CD4-positive, alpha-beta T cell treated with Interleukin-6 for 4 hours (primary cell): ENCODE data around the gene ABHD1.
A peak's percentile ranks its signal among the peaks of the same experiment; 100 is the strongest.
"Not testable (repeated sequence)": the region's sequence is repeated elsewhere in the genome, so short reads cannot be mapped to it uniquely, and the experiment has no call there.

Source experiments
- DNase-seq: peaks from one replicate; pipeline ENCODE4 v3.0.0-alpha.2; 2020; ENCODE audit warnings: mixed read lengths

ABHD1 gene

DNA sequence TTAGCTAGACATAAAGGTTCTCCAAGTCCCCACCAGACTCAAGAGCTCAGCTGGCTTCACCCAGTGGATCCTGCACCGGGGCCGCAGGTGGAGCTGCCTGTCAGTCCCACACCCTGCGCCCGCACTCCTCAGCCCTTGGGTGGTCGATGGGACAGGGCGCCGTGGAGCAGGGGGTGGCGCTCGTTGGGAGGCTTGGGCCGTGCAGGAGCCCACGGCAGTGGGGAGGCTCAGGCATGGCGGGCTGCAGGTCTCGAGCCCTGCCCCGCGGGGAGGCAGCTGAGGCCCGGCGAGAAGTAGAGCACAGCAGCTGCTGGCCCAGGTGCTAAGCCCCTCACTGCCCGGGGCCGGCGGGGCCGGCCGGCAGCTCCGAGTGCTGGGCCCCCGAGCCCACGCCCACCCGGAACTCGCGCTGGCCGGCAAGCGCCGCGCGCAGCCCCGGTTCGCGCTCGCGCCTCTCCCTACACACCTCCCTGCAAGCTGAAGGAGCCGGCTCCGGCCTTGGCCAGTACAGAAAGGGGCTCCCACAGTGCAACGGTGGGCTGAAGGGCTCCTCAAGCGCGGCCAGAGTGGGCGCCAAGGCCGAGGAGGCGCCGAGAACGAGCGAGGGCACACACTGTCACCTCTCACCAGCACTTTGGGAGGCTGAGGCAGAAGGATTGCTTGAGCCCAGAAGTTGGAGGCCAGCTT lies 12.1 kb upstream of the ABHD1 start:
- DNase-seq, result not testable (repeated sequence)

DNA sequence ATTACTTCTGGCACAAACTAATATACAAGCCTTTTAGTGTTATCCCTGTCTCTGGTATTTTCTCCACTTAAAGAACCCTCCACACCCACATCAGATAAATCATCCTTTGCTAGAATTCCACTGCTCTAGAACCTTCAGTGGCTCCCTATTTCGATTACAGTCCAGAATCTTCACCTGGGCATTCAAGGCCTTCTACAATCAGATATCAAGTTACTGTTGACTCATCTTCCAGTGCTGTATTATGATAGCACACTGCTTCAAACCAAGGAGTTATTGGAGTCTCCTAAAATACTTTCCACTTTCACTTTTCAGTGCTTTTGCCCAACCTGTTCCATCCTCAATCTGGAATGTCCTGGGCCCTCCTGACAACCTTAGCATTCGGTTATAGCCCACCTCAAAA lies 8.1 kb upstream of the ABHD1 start:
- DNase-seq, result no peak

- no peak for DNase-seq
Observed at GRCh38 chr2:27117995-27118524, 5.6 kb upstream of the ABHD1 start.

- peak; percentile 14 for DNase-seq
Observed at GRCh38 chr2:27118525-27119329, 4.9 kb upstream of the ABHD1 start, which contains the start of gene CGREF1. CGREF1 (minus strand) TSS chr2:27119128; CDS start chr2:27104366, 14,762 bp downstream.

- not testable (repeated sequence) for DNase-seq
Observed at GRCh38 chr2:27119330-27119670, 4.3 kb upstream of the ABHD1 start.

DNA sequence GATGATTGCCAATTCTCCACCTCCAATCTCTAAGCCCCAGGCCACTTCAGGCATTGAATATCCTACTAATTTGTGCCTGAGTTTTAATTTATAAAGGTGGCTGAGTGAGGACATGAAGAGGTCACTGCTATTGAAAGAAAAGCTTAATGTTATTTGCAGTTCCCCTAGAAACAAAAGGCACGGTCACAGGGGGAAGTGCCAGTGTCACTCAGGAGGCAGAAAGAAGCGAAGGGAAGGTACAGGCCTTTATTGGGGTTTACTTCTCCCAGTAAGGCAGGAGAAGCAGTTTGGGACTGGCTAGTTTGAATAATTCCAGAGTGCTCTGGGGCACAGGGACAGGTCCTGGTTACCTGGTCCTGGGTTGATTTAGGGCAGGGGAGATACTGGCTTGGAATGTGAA lies 1.7 kb upstream of the ABHD1 start:
- DNase-seq, result no peak

DNA sequence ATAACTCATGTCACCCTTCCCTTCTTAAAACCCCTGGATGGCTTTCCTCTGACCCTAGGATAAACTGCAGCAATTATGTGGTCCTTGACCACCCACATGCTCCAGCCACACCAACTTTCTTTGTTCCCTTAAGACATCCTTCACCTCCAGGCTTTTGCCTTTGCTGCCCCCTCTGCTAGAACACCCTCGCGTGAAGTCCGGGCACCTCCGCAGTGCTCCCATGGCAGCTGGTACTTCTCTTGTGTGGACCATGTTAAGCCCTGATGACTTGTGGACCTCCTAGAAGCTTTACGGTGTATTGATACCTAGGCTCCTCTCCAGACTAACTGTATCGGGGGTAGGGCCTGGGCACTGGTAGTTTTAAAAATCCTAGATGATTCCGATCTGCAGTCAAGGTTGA lies 824 bp upstream of the ABHD1 start:
- no peak for DNase-seq

DNA sequence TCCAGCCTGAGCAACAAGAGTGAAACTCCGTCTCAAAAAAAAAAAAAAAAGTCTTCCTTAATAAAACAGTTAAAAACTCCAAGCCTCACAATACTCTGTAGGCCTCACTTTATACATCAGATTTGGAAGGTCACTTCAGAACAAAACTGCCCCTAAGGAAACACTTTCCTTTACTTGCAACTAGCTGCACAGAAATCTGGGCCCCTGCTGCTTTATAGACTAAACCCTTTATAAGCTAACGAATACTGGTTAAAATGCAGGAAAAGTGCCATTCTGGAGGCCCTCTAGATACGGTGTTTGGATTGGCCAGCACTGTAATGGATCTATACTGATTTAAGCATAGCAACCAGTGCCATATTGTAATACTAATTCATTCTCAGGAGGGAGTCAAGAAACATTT lies 1.5 kb downstream of the ABHD1 start:
- DNase-seq, result no peak

DNA sequence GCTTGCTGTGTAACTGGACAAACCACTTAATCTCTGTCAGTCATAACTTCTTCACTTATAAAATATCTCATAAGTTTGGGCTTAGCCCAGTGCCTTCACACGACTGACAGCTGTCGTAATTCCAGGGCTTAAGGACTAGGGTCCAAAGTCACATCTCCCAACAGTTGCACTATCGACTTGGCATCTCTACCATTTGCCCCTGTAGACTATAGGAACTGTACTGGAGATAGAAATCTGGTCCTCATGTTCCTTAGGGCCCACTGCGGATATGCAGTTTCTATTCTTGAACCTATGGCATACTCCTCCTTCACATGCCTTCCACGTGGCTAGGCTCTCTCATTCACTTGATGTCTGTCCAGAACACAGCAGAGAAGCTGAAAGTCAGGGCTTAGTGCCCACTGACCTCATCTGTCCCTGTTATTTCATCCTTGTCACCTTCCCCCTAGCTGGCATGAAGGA lies 2.7 kb downstream of the ABHD1 start:
- no peak for DNase-seq

GRCh38 chr2:27127883-27128667 lies 4.5 kb downstream of the ABHD1 start:
- DNase-seq, result no peak

DNA sequence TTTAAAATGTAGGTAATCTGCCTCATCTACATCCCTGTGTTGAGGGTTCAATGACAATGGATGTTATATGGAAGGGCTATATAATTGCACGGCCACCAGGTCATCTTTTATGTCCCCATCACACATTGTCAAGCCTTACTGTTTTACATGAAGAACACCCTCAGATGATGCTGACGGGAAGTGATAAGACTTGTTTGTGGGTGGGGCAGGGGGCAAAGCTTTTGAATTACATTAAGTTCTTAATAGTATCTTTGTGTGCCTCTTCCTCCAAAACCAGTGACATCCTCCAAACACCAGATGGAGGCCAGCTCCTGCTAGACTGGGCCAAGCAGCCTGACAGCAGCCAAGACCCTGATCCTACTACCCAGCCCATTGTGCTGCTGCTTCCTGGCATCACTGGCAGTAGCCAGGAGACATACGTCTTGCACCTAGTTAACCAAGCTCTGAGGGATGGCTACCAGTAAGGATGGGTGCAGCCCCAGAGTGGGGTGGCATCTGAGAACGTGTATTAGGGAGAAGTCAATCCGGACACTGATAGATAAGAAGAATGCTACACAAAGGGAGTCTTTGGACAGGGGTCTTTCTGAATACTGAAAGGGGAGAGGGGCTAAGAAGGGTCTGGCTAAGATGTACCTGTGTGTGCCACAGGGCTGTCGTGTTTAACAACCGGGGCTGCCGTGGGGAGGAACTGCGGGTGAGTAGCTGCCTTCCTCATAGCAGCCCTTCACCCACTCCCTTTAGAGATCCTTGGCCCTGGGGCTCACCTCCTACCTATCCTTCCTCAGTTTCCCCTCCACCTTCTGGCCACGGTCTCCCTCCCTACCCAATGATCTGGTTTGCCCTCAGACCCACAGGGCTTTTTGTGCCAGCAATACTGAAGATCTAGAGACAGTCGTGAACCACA lies 5.3 kb downstream of the ABHD1 start:
- no peak for DNase-seq

- no peak for DNase-seq
Observed at GRCh38 chr2:27130396-27130795, 6.8 kb downstream of the ABHD1 start.

DNA sequence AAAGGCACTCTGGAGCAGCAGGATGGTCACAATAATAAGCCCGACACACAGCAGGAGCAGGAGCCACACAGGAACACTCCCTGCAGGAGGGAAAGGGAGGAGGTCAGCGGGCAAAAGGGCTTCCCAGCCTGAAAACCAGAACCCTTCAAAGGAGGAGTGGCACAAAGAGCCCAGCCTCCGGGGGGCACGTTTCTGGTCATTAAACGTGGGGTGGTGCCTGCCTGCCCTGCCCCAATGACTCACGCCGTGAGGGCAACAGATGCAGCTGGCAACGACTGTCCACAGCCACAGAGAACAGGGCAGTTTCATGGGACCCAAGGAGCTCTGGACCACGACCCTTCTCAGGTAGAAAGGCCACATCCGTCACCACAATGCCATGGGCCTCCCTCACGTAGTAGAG lies 7.8 kb downstream of the ABHD1 start:
- no peak for DNase-seq

GRCh38 chr2:27133195-27133875 lies 9.7 kb downstream of the ABHD1 start:
- DNase-seq, result peak; percentile 23

DNA sequence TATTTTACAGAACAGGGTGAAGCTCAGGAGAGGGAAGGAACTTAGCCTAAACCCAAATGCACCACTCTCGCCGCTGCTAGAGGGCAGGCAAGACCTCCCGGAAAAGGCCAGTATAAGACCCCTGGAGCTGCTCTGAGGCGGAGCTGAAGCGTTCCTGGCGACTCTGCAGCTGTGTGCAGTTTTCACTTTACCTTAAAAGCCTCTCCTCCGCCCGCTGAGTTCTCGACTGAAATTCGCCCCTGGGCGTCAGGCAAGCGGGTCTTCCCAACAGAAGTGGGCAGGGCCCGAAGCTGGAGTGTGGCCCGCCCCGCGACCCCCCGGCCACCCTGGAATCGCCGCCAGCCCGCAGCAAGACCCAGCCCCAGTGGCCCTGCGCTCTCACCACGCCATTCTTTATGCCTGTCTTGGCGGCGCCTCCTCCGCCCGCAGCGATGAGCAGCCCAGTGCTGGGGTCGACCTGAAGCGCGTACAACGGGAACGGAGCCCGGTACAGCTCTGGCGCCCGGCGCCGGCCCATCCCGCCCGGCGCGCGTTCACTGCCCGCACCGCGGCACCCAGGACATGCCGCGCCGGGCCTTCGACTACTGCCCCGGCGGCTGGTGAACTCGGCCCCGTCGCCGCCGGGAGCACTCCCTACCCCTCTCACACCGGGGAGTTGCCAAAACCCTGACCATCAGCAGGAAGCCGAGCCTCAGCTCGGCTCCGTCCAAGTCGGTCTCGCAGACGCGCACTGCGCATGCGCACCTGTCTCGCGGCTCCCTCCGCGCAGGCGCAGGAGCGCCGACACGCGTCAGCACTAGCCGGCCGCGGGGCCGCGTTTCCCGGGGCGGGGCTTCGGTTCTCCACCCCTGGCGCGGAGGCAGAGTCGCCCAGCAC lies 10.5 kb downstream of the ABHD1 start, which contains the start of gene PREB:
Gene PREB, minus strand, starts transcription at position 732 of the 876 bp plus-strand sequence. Its CDS starts 215 bp downstream, at position 517.
- peak; percentile 99 for DNase-seq

DNA sequence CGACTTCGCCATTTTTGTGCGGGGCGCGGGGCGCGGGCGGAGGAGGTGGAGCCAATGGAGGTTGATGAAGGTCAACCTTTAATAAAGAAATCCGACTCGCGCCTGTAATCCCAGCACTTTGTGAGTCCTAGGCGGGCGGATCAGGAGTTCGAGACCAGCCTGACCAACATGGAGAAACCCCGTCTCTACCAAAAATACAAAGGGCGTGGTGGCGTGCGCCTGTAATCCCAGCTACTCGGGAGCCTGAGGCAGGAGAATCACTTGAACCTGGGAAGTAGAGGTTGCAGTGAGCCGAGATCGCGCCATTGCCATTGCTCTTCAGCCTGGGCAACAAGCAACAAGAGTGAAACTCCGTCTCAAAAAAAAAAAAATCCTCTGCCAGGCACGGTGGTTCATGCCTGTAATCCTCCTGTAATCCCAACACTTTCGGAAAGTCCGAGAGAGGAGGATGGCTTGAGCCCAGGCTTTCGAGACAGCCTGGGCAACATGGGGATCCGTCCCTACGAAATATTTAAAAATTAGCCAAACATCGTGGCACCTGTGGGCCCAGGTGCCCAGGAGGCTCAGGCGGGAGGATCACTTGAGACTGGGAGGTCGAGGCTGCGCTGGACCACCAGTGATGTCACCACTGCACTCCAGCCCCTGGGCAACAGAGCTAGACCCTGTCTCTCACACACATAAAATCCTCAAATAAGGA lies 11.3 kb downstream of the ABHD1 start:
- DNase-seq, result no peak

DNA sequence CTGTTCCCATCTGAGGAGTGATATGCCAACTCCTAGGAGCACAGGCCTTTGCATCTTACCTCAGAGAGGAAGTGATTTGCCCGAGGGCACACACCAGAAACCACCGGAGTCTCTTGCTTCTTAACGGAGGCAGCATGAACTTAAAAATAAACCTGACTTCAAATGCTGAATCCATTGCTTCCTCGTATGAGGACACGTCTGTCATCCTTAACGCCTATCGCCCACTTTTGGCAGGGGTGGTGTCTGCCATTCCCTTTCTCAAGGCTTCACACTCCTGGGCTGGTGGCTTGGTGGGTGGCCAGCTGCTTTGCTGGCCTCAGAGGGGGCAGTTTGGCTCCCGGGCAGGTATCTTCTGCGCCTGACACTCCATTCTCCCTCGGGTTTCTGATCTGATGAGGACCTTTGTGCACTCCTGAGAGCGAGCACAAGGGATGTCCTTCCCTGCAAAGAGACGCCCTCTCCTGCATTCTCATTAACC lies 11.9 kb downstream of the ABHD1 start:
- no peak for DNase-seq

- DNase-seq, result no peak
Observed at GRCh38 chr2:27136751-27137150, 13.1 kb downstream of the ABHD1 start.

GRCh38 chr2:27137322-27137935 lies 13.8 kb downstream of the ABHD1 start:
- no peak for DNase-seq
